GM19452 (cell line): ENCODE data around the gene SLC39A8.
A peak's percentile ranks its signal among the peaks of the same experiment; 100 is the strongest.

Experiments
- ATAC-seq: cut with Tn5 transposase; IDR thresholded peaks from one replicate; pipeline ENCODE4 v1.9.1; 2021; ENCODE audit not compliant: unreplicated experiment

SLC39A8 gene

GRCh38 chr4:102342404-102343074 is 2.7 kb downstream of the SLC39A8 start:
- ATAC-seq = no peak

GRCh38 chr4:102341201-102341600 is 4.1 kb downstream of the SLC39A8 start:
- no peak for ATAC-seq

GRCh38 chr4:102339018-102339417 is 6.3 kb downstream of the SLC39A8 start:
- no peak for ATAC-seq

- no peak for ATAC-seq
Observed at GRCh38 chr4:102338405-102338804, 6.9 kb downstream of the SLC39A8 start.

GRCh38 chr4:102335616-102336015 is 9.7 kb downstream of the SLC39A8 start:
- ATAC-seq = no peak

GRCh38 chr4:102334624-102335023 is 10.7 kb downstream of the SLC39A8 start:
- no peak for ATAC-seq

GRCh38 chr4:102333787-102334186 is 11.5 kb downstream of the SLC39A8 start:
- no peak for ATAC-seq

GRCh38 chr4:102328045-102328444 is 17.2 kb downstream of the SLC39A8 start:
- no peak for ATAC-seq

GRCh38 chr4:102326951-102327350 is 18.3 kb downstream of the SLC39A8 start:
- no peak for ATAC-seq

GRCh38 chr4:102324730-102325129 is 20.6 kb downstream of the SLC39A8 start:
- ATAC-seq = no peak

GRCh38 chr4:102322736-102323135 is 22.5 kb downstream of the SLC39A8 start:
- ATAC-seq = no peak

- peak; percentile 94 for ATAC-seq
Observed at GRCh38 chr4:102321260-102321995, 23.9 kb downstream of the SLC39A8 start.

- ATAC-seq = no peak
Observed at GRCh38 chr4:102319594-102319993, 25.7 kb downstream of the SLC39A8 start.

- ATAC-seq = no peak
Observed at GRCh38 chr4:102318526-102318925, 26.8 kb downstream of the SLC39A8 start.

GRCh38 chr4:102318105-102318504 is 27.2 kb downstream of the SLC39A8 start:
- ATAC-seq = no peak

GRCh38 chr4:102317459-102317858 is 27.8 kb downstream of the SLC39A8 start:
- no peak for ATAC-seq

GRCh38 chr4:102316585-102316984 is 28.7 kb downstream of the SLC39A8 start:
- ATAC-seq = no peak

GRCh38 chr4:102315532-102315931 is 29.8 kb downstream of the SLC39A8 start:
- no peak for ATAC-seq

- no peak for ATAC-seq
Observed at GRCh38 chr4:102312417-102312816, 32.9 kb downstream of the SLC39A8 start.

- no peak for ATAC-seq
Observed at GRCh38 chr4:102311912-102312311, 33.4 kb downstream of the SLC39A8 start.

- ATAC-seq = no peak
Observed at GRCh38 chr4:102311407-102311806, 33.9 kb downstream of the SLC39A8 start.

- ATAC-seq = no peak
Observed at GRCh38 chr4:102308032-102308799, 37.1 kb downstream of the SLC39A8 start.
